GM23338 (cell line): ENCODE data around the gene PSMD3. TPM values are rescaled to one million over a fixed set of nuclear protein-coding genes. Genes with fewer than 3 reads are reported as not detected.

ENCODE experiments used
- ATAC-seq: fragments of 200-7000 bp; cut with Tn5 transposase; 3 replicates; pipeline ENCODE4 v1.9.1; 2020
- DNase-seq: peaks from one replicate; pipeline ENCODE4 v3.0.0-alpha.2; 2015; ENCODE audit warnings: low spot score
- H2AFZ ChIP-seq: fragments of 200-600 bp; sonication (generic); 2 replicates; pipeline ENCODE4 v1.8.0; 2016; ENCODE audit warnings: antibody characterized with exemption, mild to moderate bottlenecking, moderate library complexity
- H3F3A ChIP-seq: fragments of 200-600 bp; sonication (generic); replicated peaks from 2 replicates; pipeline ENCODE4 v1.8.0; 2017; ENCODE audit warnings: antibody characterized with exemption, mixed run types, low read depth
- H3K27ac ChIP-seq: fragments of 200-600 bp; sonication (generic); 2 replicates; pipeline ENCODE4 v1.6.1; 2016; ENCODE audit warnings: low read depth
- H3K27me3 ChIP-seq: fragments of 200-600 bp; sonication (generic); 2 replicates; pipeline ENCODE4 v1.8.0; 2016; ENCODE audit warnings: mild to moderate bottlenecking, mixed run types, moderate library complexity; ENCODE audit not compliant: insufficient read depth
- H3K36me3 ChIP-seq: fragments of 200-600 bp; sonication (generic); 2 replicates; pipeline ENCODE4 v1.8.0; 2016; ENCODE audit warnings: mild to moderate bottlenecking; ENCODE audit not compliant: insufficient read depth
- H3K4me1 ChIP-seq: fragments of 200-600 bp; sonication (generic); 2 replicates; pipeline ENCODE4 v1.8.0; 2016; ENCODE audit warnings: mild to moderate bottlenecking, moderate library complexity; ENCODE audit not compliant: insufficient read depth
- H3K4me2 ChIP-seq: fragments of 200-600 bp; sonication (generic); 2 replicates; pipeline ENCODE4 v1.7.1; 2017; ENCODE audit warnings: mixed run types
- H3K4me3 ChIP-seq: fragments of 200-600 bp; sonication (generic); 2 replicates; pipeline ENCODE4 v1.6.1; 2016; ENCODE audit warnings: mixed run types
- H3K79me2 ChIP-seq: fragments of 200-600 bp; sonication (generic); replicated peaks from 2 replicates; pipeline ENCODE4 v1.8.0; 2017; ENCODE audit warnings: mild to moderate bottlenecking; ENCODE audit not compliant: insufficient read depth
- H3K9me2 ChIP-seq: fragments of 200-600 bp; sonication (generic); 2 replicates; pipeline ENCODE4 v1.8.0; 2017; ENCODE audit not compliant: insufficient read depth
- H4K20me1 ChIP-seq: fragments of 200-600 bp; sonication (generic); replicated peaks from 2 replicates; pipeline ENCODE4 v1.8.0; 2017; ENCODE audit warnings: mild to moderate bottlenecking; ENCODE audit not compliant: insufficient read depth
- H3K27ac Mint-ChIP-seq: 2 replicates; pipeline ENCODE4 v1.8.0; 2020; ENCODE audit warnings: inconsistent platforms, mild to moderate bottlenecking, moderate library complexity, mixed read lengths
- H3K27me3 Mint-ChIP-seq: 3 replicates; pipeline ENCODE4 v1.8.0; 2022; ENCODE audit warnings: low read depth, mild to moderate bottlenecking, moderate library complexity, mixed read lengths, inconsistent platforms; ENCODE audit not compliant: insufficient read depth, poor library complexity
- H3K36me3 Mint-ChIP-seq: 3 replicates; pipeline ENCODE4 v1.8.0; 2021; ENCODE audit warnings: low read depth, mild to moderate bottlenecking, inconsistent platforms, moderate library complexity, mixed read lengths
- H3K4me1 Mint-ChIP-seq: 3 replicates; pipeline ENCODE4 v1.8.0; 2020; ENCODE audit warnings: mild to moderate bottlenecking, inconsistent platforms, mixed read lengths
- H3K4me3 Mint-ChIP-seq: 3 replicates; pipeline ENCODE4 v1.8.0; 2021; ENCODE audit warnings: moderate library complexity, mild to moderate bottlenecking, inconsistent platforms, mixed read lengths
- H3K9me3 Mint-ChIP-seq: 3 replicates; pipeline ENCODE4 v1.8.0; 2020; ENCODE audit warnings: moderate library complexity, mild to moderate bottlenecking, inconsistent platforms, mixed read lengths
- CTCF ChIP-seq, 2 experiments: fragments of 200-600 bp in 1 of 2; sonication (generic) in 1 of 2; conservative IDR thresholded peaks; 2 replicates each; pipeline versions ENCODE4 v1.5.1 to v1.6.1; 2016 to 2017; ENCODE audit warnings: antibody characterized with exemption in 2 of 2, low read depth in 2 of 2, mild to moderate bottlenecking in 2 of 2, moderate library complexity in 1 of 2
- EZH2 ChIP-seq: fragments of 200-600 bp; sonication (generic); IDR thresholded peaks from one replicate; pipeline ENCODE4 v1.8.0; 2017; ENCODE audit warnings: antibody characterized with exemption, mild to moderate bottlenecking, low read depth; ENCODE audit not compliant: unreplicated experiment
- JUNB ChIP-seq: IDR thresholded peaks from one replicate; pipeline ENCODE4 v1.6.1; 2016; ENCODE audit warnings: antibody characterized with exemption; ENCODE audit not compliant: unreplicated experiment
- ZNF462 ChIP-seq: fragments of 250-450 bp; sonication (Bioruptor Pico); IDR thresholded peaks from 2 replicates; pipeline ENCODE4 v1.5.0; 2020; ENCODE audit warnings: mild to moderate bottlenecking, moderate library complexity
- polyA plus RNA-seq: library from polyadenylated mRNA; unstranded; fragments of >200 nt; fragmentation: Nextera tagmentation; extraction: Ambion mirVana; gene quantifications from 2 replicates; pipeline ENCODE4 v1.2.1, GENCODE V29; 2016
- total RNA-seq: library from RNA; depleted of rRNA; stranded (reverse); fragments of >200 nt; shearing (Covaris generic); gene quantifications from 2 replicates; pipeline ENCODE4 v1.2.3, GENCODE V29; 2014

Gene PSMD3
- total and polyA plus RNA-seq, 2 experiments from 2014 or later = 112 to 217 TPM

GRCh38 chr17:39955726-39956225 is 24.8 kb upstream of the PSMD3 start (continued):
- TF ChIP-seq ZNF462 (CRISPR knock-in tag) (no peak), JUNB (no peak)

- no peak overlapping the region for H3K4me2 ChIP-seq
- H3K79me2 ChIP-seq = no peaks in the 10 kb centered on the region
- no peaks in the 10 kb centered on the region for H4K20me1 ChIP-seq
- no peak overlapping the region for H3K27ac ChIP-seq
- H3K36me3 ChIP-seq = no peaks in the 10 kb centered on the region
- Mint-ChIP-seq H3K27me3 (peaks cover 16% of the 10 kb centered on the region), H3K4me1 (peaks cover 8% of the 10 kb centered on the region), H3K27ac (no peak overlapping the region), H3K36me3 (no peaks in the 10 kb centered on the region), H3K4me3 (no peak overlapping the region), H3K9me3 (no peaks in the 10 kb centered on the region)
- no peak overlapping the region for H3K4me3 ChIP-seq
- no peaks in the 10 kb centered on the region for H3K9me2 ChIP-seq
- peak overlapping the region; percentile 23; the same call in 1 of the 2 replicates for H2AFZ ChIP-seq
- DNase-seq (no peak), ATAC-seq (no peak)
- H3K4me1 ChIP-seq = no peaks in the 10 kb centered on the region
- H3K27me3 ChIP-seq = no peaks in the 10 kb centered on the region
- no peaks in the 10 kb centered on the region for H3F3A ChIP-seq
- TF ChIP-seq ZNF462 (CRISPR knock-in tag) (no peak), EZH2 (no peak), CTCF (conservative IDR thresholded peaks at IDR 0.05; ENCODE audit: low read depth in 2 of 2) (no peak), JUNB (no peak)
Measured at GRCh38 chr17:39960524-39961041, 20.0 kb upstream of the PSMD3 start.
